Measurements from ENCODE around the gene SPPL2C.

- TF ChIP-seq CTCF (IDR thresholded peaks at IDR 0.05) (no peak), POLR2AphosphoS5 (IDR thresholded peaks at IDR 0.05) (no peak), POLR2A (IDR thresholded peaks at IDR 0.05) (no peak), EP300 (IDR thresholded peaks at IDR 0.05) (no peak)
Observed at GRCh38 chr17:45854209-45854608, 9.5 kb downstream of the SPPL2C start.
